T-helper 17 cell (primary cell): ENCODE measurements around the gene RAB44. TPM values are rescaled to one million over a fixed set of nuclear protein-coding genes. Genes with fewer than 3 reads are reported as not detected.

Experiments
- total RNA-seq, 4 donors: library from RNA in 2 of 4; stranded (reverse) in 2 of 4; gene quantifications; one replicate each; pipeline ENCODE4 v1.2.3 and lab custom pipeline; 2022 to 2026

Gene RAB44
- total RNA-seq, 2 donors from 2014 or later = 0.21 to 0.77 TPM

Other genes with a start within 250 kb of the RAB44 start
- 10 to 100 TPM; 85.0 to 85.5 TPM for gene STK38, start 150.3 kb upstream of the RAB44 start, total RNA-seq
- 100 to 1,000 TPM; 638 to 646 TPM for gene SRSF3, start 103.5 kb upstream of the RAB44 start, total RNA-seq
- gene CDKN1A, start 19.1 kb upstream of the RAB44 start, total RNA-seq = 100 to 1,000 TPM; 180 to 255 TPM
- 10 to 100 TPM in 1 of 2 donors, 1 to 10 TPM in 1; 5.5 to 16.0 TPM for gene CPNE5, start 141.6 kb downstream of the RAB44 start, total RNA-seq
- 1 to 10 TPM; 3.8 to 4.5 TPM for gene PPIL1, start 177.0 kb downstream of the RAB44 start, total RNA-seq
- 10 to 100 TPM; 30.9 to 36.4 TPM for gene C6orf89, start 188.1 kb downstream of the RAB44 start, total RNA-seq